ENCODE results near the gene IFNA7.

- TF ChIP-seq POLR2A (IDR thresholded peaks at IDR 0.05) (no peak), CTCF (IDR thresholded peaks at IDR 0.05) (no peak)
Observed at GRCh38 chr9:21205204-21205603, 3.2 kb upstream of the IFNA7 start.
